A549 (cell line): Measurements from ENCODE around the gene SFTPB. TPM values are rescaled to one million over a fixed set of nuclear protein-coding genes. Genes with fewer than 3 reads are reported as not detected.

Experiments used
- ATAC-seq, 2 experiments: fragments of 200-7000 bp in 1 of 2; fragments of >200 bp in 1 of 2; cut with Nextera tagmentation in 1 of 2; cut with Tn5 transposase in 1 of 2; 3 replicates each; pipeline versions ENCODE4 v1.8.0 to v1.9.1; 2018 to 2020; ENCODE audit warnings: mild to moderate bottlenecking in 1 of 2, moderate library complexity in 1 of 2
- CTCF ChIA-PET: fragments of 300-600 bp; sonication (Branson Sonifier 250); formaldehyde crosslinking; extraction: SDS; loops from one replicate; lab custom pipeline; 2021; ENCODE audit warnings: antibody characterized with exemption, inconsistent platforms; lab: Yijun Ruan, JAX
- POLR2A ChIA-PET: fragments of 350-600 bp; formaldehyde crosslinking; extraction: SDS; loops from one replicate; lab custom pipeline; 2021; ENCODE audit warnings: antibody characterized with exemption, inconsistent platforms; lab: Yijun Ruan, JAX
- DNase-seq, 2 experiments: peaks; one replicate each; pipeline versions ENCODE4 v3.0.0 to v3.0.0-alpha.2; 2011 to 2016; ENCODE audit warnings: low read depth in 1 of 2, low spot score in 1 of 2
- FAIRE-seq: peaks from 2 replicates; lab custom pipeline; 2011; peaks lifted over from hg19 to GRCh38; lab: Jason Lieb, UNC
- H3K27ac ChIP-seq, 2 experiments: fragments of >200 bp; sonication (Bioruptor Twin); formaldehyde crosslinking; 3 replicates each; pipeline ENCODE4 v1.5.1; 2016 to 2017
- H3K4me1 ChIP-seq: fragments of >200 bp; sonication (Bioruptor Twin); formaldehyde crosslinking; 3 replicates; pipeline ENCODE4 v1.6.1; 2016
- H3K4me2 ChIP-seq: fragments of >200 bp; sonication (Bioruptor Twin); formaldehyde crosslinking; 3 replicates; pipeline ENCODE4 v1.6.1; 2016
- H3K4me3 ChIP-seq: fragments of >200 bp; sonication (Bioruptor Twin); formaldehyde crosslinking; 3 replicates; pipeline ENCODE4 v1.5.1; 2016
- H3K9me3 ChIP-seq: fragments of >200 bp; sonication (Bioruptor Twin); formaldehyde crosslinking; 3 replicates; pipeline ENCODE4 v1.6.1; 2016
- CHD4 ChIP-seq: fragments of 200-600 bp; sonication (generic); IDR thresholded peaks from 2 replicates; pipeline ENCODE4 v1.6.1; 2016; ENCODE audit warnings: antibody characterized with exemption, mild to moderate bottlenecking, borderline replicate concordance
- GATA3 ChIP-seq: IDR thresholded peaks from 2 replicates; pipeline ENCODE4 v1.6.1; 2012; ENCODE audit warnings: borderline replicate concordance
- HDAC2 ChIP-seq: fragments of 200-600 bp; sonication (generic); IDR thresholded peaks from 2 replicates; pipeline ENCODE4 v1.6.1; 2016
- HEYL ChIP-seq: fragments of 250-450 bp; sonication (Bioruptor Pico); IDR thresholded peaks from 2 replicates; pipeline ENCODE4 v1.8.0; 2021; ENCODE audit warnings: mild to moderate bottlenecking, moderate library complexity
- HOXA7 ChIP-seq: fragments of 250-450 bp; sonication (Bioruptor Pico); IDR thresholded peaks from 2 replicates; pipeline ENCODE4 v1.5.0; 2020; ENCODE audit warnings: mild to moderate bottlenecking, moderate library complexity
- HOXB13 ChIP-seq: fragments of 250-450 bp; sonication (Bioruptor Pico); IDR thresholded peaks from 2 replicates; pipeline ENCODE4 v1.5.0; 2020; ENCODE audit warnings: low read depth, mild to moderate bottlenecking, moderate library complexity
- HOXB5 ChIP-seq: fragments of 250-450 bp; sonication (Bioruptor Pico); IDR thresholded peaks from 2 replicates; pipeline ENCODE4 v1.5.0; 2020; ENCODE audit warnings: mild to moderate bottlenecking, moderate library complexity
- JUNB ChIP-seq: fragments of >200 bp; sonication (Bioruptor Twin); formaldehyde crosslinking; IDR thresholded peaks from 2 replicates; pipeline ENCODE4 v1.6.1; 2016
- KDM5A ChIP-seq: fragments of 200-600 bp; sonication (generic); IDR thresholded peaks from 2 replicates; pipeline ENCODE4 v1.6.1; 2016; ENCODE audit warnings: antibody characterized with exemption, mild to moderate bottlenecking
- MAFK ChIP-seq: fragments of 450-650 bp; IDR thresholded peaks from 2 replicates; pipeline ENCODE4 v1.6.1; 2014; ENCODE audit not compliant: partially characterized antibody
- MYC ChIP-seq: IDR thresholded peaks from 2 replicates; pipeline ENCODE4 v1.6.1; 2012; ENCODE audit warnings: mild to moderate bottlenecking, inconsistent platforms, low read length, improper control_type of control experiment, borderline replicate concordance
- NFE2L2 ChIP-seq: fragments of 150-350 bp; conservative IDR thresholded peaks from 2 replicates; pipeline ENCODE4 v1.6.1; 2014; ENCODE audit warnings: low read length
- NR3C1 ChIP-seq: fragments of >200 bp; sonication (Bioruptor Twin); formaldehyde crosslinking; IDR thresholded peaks from 3 replicates; pipeline ENCODE4 v1.6.1; 2017
- POLR2AphosphoS2 ChIP-seq: conservative IDR thresholded peaks from 2 replicates; pipeline ENCODE4 v1.6.1; 2012; ENCODE audit warnings: low read length, improper control_type of control experiment, inconsistent platforms
- ZFP36 ChIP-seq: fragments of 450-650 bp; IDR thresholded peaks from 2 replicates; pipeline ENCODE4 v1.6.1; 2014; ENCODE audit warnings: borderline replicate concordance; ENCODE audit not compliant: partially characterized antibody
- WGBS: methylation state at CpG from one replicate; pipeline ENCODE4 v1.1.6; 2017; ENCODE audit errors: missing lambda C conversion rate; 5-methylcytosine and 5-hydroxymethylcytosine counted together
- polyA plus RNA-seq, 4 experiments: library from polyadenylated mRNA; depleted of rRNA in 3 of 4; stranded (reverse); fragments of >200 nt; fragmentation: RNase III in 1 of 4; extraction: RNeasy Plus Mini Kit Qiagen cat#74134 plus additional on column Dnase treatment in 1 of 4; gene quantifications; 2 replicates in 3 of 4; 3 replicates in 1 of 4; pipeline ENCODE4 v1.2.3, GENCODE V29; 2011 to 2017
- TF ChIP-seq, protein P1 (sequence below): fragments of 150-350 bp; IDR thresholded peaks from 2 replicates; pipeline ENCODE4 v1.6.1; 2014; ENCODE audit warnings: low read depth, mild to moderate bottlenecking, low read length
- TF ChIP-seq, protein P2 (sequence below): fragments of >200 bp; sonication (Bioruptor Twin); formaldehyde crosslinking; IDR thresholded peaks from 2 replicates; pipeline ENCODE4 v1.6.1; 2016
- TF ChIP-seq, protein P3 (sequence below): fragments of >200 bp; sonication (Bioruptor Twin); formaldehyde crosslinking; IDR thresholded peaks from 3 replicates; pipeline ENCODE4 v1.6.1; 2016
- TF ChIP-seq, protein P4 (sequence below): fragments of 250-450 bp; sonication (Bioruptor Pico); IDR thresholded peaks from 2 replicates; pipeline ENCODE4 v1.5.0; 2021; ENCODE audit warnings: mild to moderate bottlenecking, moderate library complexity, borderline replicate concordance
- TF ChIP-seq, protein P5 (sequence below): IDR thresholded peaks from 2 replicates; pipeline ENCODE4 v1.6.1; 2012
- TF ChIP-seq, protein P6 (sequence below): fragments of 250-450 bp; sonication (Bioruptor Pico); IDR thresholded peaks from 2 replicates; pipeline ENCODE4 v1.5.0; 2020; ENCODE audit warnings: low read depth, mild to moderate bottlenecking, moderate library complexity

Gene SFTPB
- polyA plus RNA-seq, 2 of the 4 experiments (the other 2 are of a cell fraction): not detected

DNA sequence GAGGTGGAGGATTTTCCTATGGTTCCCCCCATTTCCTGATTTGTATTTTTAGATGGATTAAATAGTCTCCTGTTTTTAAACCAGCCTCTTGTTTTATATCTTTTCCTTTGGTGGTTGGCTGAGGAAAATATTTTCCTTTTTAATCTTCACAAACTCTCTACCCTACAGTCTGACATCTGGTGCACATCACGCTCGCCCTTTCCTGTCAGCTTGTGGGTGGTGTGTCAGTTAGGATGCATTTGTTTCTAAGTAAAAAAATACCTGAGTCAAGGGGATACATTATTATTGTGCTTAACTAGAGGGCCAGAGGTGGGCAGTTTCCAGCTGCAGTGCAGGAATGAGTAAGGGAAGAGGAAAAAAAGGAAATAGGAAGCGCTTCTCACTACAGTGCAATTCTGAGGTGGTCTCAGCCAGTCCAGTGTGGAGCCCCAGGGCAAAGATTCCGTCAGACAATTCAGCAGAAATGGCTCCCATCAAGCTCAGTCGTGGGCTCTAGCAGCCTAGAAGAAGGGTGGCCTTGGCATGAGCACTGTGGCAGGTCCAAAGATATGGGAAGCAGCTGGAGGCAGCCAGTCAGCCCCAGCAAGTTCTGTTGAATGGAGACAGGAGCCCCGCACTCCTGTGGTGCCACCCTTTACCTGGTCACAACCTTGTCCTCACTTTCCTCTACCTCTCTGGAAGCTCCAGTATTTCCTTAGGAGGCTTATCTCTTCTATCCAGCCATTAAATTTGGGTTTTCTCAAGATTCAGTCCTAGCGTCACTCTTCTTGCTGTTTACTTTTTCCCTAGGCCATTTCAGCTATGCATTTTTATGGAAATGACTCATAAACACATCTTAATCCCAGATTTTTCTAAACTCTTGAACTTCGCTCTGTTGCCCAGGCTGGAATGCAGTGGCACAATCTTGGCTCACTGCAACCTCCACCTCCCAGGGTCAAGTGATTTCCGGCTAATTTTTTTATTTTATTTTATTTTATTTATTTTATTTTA is 18.5 kb downstream of the SFTPB start (continued):
- TF ChIP-seq HOXA7 (CRISPR knock-in tag) (no peak), MYC (no peak), NFE2L2 (no peak), NR3C1 (no peak), CHD4 (no peak), KDM5A (no peak), GATA3 (peak; percentile 90), JUNB (peak; percentile 89), HOXB5 (CRISPR knock-in tag) (no peak)
- TF ChIP-seq, protein P1, sequence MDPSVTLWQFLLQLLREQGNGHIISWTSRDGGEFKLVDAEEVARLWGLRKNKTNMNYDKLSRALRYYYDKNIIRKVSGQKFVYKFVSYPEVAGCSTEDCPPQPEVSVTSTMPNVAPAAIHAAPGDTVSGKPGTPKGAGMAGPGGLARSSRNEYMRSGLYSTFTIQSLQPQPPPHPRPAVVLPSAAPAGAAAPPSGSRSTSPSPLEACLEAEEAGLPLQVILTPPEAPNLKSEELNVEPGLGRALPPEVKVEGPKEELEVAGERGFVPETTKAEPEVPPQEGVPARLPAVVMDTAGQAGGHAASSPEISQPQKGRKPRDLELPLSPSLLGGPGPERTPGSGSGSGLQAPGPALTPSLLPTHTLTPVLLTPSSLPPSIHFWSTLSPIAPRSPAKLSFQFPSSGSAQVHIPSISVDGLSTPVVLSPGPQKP: no peak
- TF ChIP-seq, protein P2, sequence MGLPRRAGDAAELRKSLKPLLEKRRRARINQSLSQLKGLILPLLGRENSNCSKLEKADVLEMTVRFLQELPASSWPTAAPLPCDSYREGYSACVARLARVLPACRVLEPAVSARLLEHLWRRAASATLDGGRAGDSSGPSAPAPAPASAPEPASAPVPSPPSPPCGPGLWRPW: peak; percentile 30; the same call in 1 of the 2 replicates
- TF ChIP-seq, protein P3, sequence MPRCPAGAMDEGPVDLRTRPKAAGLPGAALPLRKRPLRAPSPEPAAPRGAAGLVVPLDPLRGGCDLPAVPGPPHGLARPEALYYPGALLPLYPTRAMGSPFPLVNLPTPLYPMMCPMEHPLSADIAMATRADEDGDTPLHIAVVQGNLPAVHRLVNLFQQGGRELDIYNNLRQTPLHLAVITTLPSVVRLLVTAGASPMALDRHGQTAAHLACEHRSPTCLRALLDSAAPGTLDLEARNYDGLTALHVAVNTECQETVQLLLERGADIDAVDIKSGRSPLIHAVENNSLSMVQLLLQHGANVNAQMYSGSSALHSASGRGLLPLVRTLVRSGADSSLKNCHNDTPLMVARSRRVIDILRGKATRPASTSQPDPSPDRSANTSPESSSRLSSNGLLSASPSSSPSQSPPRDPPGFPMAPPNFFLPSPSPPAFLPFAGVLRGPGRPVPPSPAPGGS: peak; percentile 85; the same call in 1 of the 3 replicates
- TF ChIP-seq, protein P4, sequence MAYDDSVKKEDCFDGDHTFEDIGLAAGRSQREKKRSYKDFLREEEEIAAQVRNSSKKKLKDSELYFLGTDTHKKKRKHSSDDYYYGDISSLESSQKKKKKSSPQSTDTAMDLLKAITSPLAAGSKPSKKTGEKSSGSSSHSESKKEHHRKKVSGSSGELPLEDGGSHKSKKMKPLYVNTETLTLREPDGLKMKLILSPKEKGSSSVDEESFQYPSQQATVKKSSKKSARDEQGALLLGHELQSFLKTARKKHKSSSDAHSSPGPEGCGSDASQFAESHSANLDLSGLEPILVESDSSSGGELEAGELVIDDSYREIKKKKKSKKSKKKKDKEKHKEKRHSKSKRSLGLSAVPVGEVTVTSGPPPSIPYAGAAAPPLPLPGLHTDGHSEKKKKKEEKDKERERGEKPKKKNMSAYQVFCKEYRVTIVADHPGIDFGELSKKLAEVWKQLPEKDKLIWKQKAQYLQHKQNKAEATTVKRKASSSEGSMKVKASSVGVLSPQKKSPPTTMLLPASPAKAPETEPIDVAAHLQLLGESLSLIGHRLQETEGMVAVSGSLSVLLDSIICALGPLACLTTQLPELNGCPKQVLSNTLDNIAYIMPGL (CRISPR knock-in tag): no peak
- TF ChIP-seq, protein P5, sequence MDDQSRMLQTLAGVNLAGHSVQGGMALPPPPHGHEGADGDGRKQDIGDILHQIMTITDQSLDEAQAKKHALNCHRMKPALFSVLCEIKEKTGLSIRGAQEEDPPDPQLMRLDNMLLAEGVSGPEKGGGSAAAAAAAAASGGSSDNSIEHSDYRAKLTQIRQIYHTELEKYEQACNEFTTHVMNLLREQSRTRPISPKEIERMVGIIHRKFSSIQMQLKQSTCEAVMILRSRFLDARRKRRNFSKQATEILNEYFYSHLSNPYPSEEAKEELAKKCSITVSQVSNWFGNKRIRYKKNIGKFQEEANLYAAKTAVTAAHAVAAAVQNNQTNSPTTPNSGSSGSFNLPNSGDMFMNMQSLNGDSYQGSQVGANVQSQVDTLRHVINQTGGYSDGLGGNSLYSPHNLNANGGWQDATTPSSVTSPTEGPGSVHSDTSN: peak; percentile 38; the same call in 1 of the 2 replicates
- TF ChIP-seq, all 56 proteins: peak for 15

DNA sequence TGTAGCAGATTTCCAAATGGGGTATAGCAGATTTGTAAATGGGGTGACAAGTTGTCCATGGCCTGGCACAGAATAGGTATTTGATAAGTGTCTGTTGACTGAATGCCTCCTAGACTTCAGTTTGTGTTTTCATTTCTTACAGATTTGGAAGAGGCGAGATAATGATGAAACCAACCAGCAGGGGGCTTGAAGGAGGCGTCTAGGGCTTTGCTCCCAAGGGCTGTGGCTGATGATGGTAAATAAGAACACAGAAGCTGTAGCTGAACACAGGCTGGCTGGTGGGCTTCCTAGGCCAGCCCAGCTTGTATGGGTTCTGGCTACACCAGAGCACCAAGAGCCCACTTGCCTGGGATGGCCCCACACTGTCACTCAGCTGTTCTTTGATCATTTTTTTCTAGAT is 19.4 kb downstream of the SFTPB start:
- FAIRE-seq (no peak), DNase-seq (peak; percentile 72 to 76), ATAC-seq (peak; percentile 72 to 84)
- Histone ChIP-seq H3K9me3 (no peaks in the 10 kb centered on the region), H3K4me3 (no peak overlapping the region), H3K27ac (peak overlapping the region; percentile 80 to 91), H3K4me1 (peaks cover 59% of the 10 kb centered on the region), H3K4me2 (peak overlapping the region; percentile 55)
- CTCF ChIA-PET: interaction anchor here (0.6 to 8.8 kb wide), 21 partner anchors 12 to 431 kb away, joined by 3 to 126 read pairs (median 6); partner anchors contain the start of gene SFTPB
- POLR2A ChIA-PET: interaction anchor here (1.5 to 1.7 kb wide), 2 partner anchors 9 to 11 kb away, joined by 4 to 6 read pairs; no protein-coding TSS in a partner anchor
- 14% methylated on average over 2 of the region's 2 CpGs for WGBS
- no peak for TF ChIP-seq POLR2AphosphoS2
- TF ChIP-seq HEYL: no peak
- no peak for TF ChIP-seq NFE2L2
- TF ChIP-seq, protein P1: no peak
- no peak for TF ChIP-seq HOXB5 (CRISPR knock-in tag)
- no peak for TF ChIP-seq KDM5A
- TF ChIP-seq MAFK: no peak
- TF ChIP-seq, protein P6, sequence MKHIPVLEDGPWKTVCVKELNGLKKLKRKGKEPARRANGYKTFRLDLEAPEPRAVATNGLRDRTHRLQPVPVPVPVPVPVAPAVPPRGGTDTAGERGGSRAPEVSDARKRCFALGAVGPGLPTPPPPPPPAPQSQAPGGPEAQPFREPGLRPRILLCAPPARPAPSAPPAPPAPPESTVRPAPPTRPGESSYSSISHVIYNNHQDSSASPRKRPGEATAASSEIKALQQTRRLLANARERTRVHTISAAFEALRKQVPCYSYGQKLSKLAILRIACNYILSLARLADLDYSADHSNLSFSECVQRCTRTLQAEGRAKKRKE (CRISPR knock-in tag): no peak
- no peak for TF ChIP-seq ZFP36
- TF ChIP-seq HDAC2: no peak
- TF ChIP-seq, protein P4 (CRISPR knock-in tag): no peak
- TF ChIP-seq HOXB13: no peak
